ENCODE data around the gene JARID2.

GRCh38 chr6:15534974-15535373, 289.1 kb downstream of the JARID2 start:
- TF ChIP-seq REST (IDR thresholded peaks at IDR 0.05) (no peak), CTCF (IDR thresholded peaks at IDR 0.05; ENCODE audit: low read depth, low read length, missing input control) (no peak), GABPA (IDR thresholded peaks at IDR 0.05 in 1 of 2, conservative IDR thresholded peaks at IDR 0.05 in 1 of 2) (no peak), RAD21 (IDR thresholded peaks at IDR 0.05) (no peak), TAF1 (conservative IDR thresholded peaks at IDR 0.05) (no peak), YY1 (IDR thresholded peaks at IDR 0.05) (no peak), MAX (IDR thresholded peaks at IDR 0.05) (no peak), ZBTB33 (IDR thresholded peaks at IDR 0.05) (no peak), JUND (IDR thresholded peaks at IDR 0.05) (no peak), RXRA (IDR thresholded peaks at IDR 0.05) (no peak), SP1 (IDR thresholded peaks at IDR 0.05) (no peak), FOXA1 (IDR thresholded peaks at IDR 0.05) (no peak), NR2F2 (IDR thresholded peaks at IDR 0.05) (no peak)

All from liver (tissue), 3 donors.